ENCODE measurements around the gene WDR36. TPM values are rescaled to one million over a fixed set of nuclear protein-coding genes. Genes with fewer than 3 reads are reported as not detected.

WDR36 gene
- total RNA-seq, 6 experiments from 2014 or later, result 12.7 to 17.5 (median 16.5) TPM

DNA sequence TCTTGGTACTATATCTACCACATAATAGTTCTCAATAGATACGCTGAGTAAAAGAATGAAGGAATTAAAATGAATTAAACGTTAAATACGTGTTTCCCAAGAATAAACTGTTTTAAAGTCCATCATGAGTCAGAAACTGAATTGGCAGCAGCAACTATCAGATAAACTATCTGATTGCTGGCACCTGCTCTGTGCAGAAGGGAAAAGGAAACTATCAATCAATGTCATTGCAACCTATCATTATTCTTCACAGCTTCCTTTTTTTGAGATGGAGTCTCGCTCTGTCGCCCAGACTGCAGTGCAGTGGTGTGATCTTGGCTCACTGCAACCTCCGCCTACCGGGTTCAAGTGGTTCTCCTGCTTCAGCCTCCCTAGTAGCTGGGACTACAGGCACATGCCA is 8.8 kb upstream of the WDR36 start:
- ATAC-seq (peak in 1 of 4 donors; percentile 60), DNase-seq (no peak)
- intact Hi-C loops (cut with DNase I), result no loop called here
- WGBS (ENCODE audit: insufficient coverage, low coverage, low lambda C conversion rate, missing lambda C conversion rate), result 33% methylated on average over 6 of the region's 7 CpGs
- Histone ChIP-seq H3K36me3 (no peaks in the 10 kb centered on the region), H3K9me3 (no peaks in the 10 kb centered on the region), H3K4me3 (no peak overlapping the region), H3K4me1 (no peaks in the 10 kb centered on the region), H3K27me3 (no peaks in the 10 kb centered on the region), H3K27ac (no peak overlapping the region)
- TF ChIP-seq POLR2A (IDR thresholded peaks at IDR 0.05), result no peak
- TF ChIP-seq, protein P1, sequence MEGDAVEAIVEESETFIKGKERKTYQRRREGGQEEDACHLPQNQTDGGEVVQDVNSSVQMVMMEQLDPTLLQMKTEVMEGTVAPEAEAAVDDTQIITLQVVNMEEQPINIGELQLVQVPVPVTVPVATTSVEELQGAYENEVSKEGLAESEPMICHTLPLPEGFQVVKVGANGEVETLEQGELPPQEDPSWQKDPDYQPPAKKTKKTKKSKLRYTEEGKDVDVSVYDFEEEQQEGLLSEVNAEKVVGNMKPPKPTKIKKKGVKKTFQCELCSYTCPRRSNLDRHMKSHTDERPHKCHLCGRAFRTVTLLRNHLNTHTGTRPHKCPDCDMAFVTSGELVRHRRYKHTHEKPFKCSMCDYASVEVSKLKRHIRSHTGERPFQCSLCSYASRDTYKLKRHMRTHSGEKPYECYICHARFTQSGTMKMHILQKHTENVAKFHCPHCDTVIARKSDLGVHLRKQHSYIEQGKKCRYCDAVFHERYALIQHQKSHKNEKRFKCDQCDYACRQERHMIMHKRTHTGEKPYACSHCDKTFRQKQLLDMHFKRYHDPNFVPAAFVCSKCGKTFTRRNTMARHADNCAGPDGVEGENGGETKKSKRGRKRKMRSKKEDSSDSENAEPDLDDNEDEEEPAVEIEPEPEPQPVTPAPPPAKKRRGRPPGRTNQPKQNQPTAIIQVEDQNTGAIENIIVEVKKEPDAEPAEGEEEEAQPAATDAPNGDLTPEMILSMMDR (IDR thresholded peaks at IDR 0.05), result no peak

DNA sequence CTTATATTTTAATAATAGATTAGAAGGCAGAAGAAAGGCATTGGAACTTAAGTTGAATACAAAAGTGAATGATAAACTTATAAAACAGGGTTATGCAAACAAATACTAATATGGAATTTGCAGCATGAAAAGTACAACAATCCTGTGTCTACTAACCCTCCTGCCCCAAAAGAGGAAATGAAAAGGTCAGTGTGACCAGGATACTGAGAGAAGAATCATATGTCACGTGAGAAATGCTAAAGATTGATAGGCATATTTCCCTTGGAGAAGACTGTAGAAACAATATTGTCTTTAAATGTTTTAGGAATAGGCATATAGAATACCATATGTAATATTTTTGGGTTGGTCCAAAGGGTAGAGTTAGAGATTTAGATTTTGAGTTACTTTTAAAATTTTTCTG is 3.8 kb downstream of the WDR36 start:
- peaks cover 0 to 50% (median 7%) of the 10 kb centered on the region in 4 donors for H3K36me3 ChIP-seq
- no peak for TF ChIP-seq POLR2A (IDR thresholded peaks at IDR 0.05)
- TF ChIP-seq, protein P1 (IDR thresholded peaks at IDR 0.05), result no peak
- WGBS (ENCODE audit: insufficient coverage, low coverage, low lambda C conversion rate, missing lambda C conversion rate), result 75% methylated on average over 1 of the region's 1 CpG
- H3K27me3 ChIP-seq, result no peaks in the 10 kb centered on the region
- no peak for ATAC-seq
- DNase-seq, result no peak
- intact Hi-C loops (cut with DNase I), result no loop called here
- H3K9me3 ChIP-seq, result no peaks in the 10 kb centered on the region
- H3K4me3 ChIP-seq, result no peak overlapping the region
- H3K27ac ChIP-seq, result no peak overlapping the region
- H3K4me1 ChIP-seq, result peaks cover 0 to 17% (median 5%) of the 10 kb centered on the region in 4 donors

DNA sequence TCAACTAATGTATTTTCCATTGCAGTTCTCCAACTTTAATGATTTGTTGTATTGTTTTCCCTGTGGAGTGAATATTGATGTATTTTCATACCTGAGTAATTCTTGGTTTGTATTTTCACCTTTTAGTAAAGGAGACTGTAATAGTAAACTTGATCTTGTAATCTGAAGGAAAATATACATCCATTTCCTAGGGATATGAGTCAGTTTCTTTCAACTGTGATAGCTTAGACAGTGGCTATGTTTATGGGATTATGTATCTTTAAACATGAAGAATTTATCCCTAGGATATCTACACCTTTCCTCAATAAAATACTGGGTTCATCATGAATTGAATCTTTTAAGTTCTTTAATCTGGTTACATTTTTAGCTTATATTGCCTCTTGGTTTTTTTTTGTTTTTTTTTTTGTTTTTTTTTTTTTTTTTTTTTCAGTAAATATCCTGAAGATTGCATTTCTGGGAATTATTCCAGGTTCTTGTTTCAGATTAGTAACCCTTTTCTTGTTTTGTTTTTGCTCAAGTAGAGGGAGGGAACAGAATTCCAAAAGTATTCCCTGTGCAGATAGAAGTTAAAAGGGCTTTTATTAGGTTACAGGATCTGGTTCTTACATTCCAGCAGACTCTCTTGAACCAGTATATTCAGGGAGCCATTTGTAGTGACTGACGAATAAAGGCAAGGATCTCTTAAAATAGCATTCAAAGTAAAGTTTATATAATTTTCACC is 7.1 kb downstream of the WDR36 start:
- 50% methylated on average over 1 of the region's 1 CpG for WGBS (ENCODE audit: insufficient coverage, low coverage, low lambda C conversion rate, missing lambda C conversion rate)
- Histone ChIP-seq H3K4me3 (no peak overlapping the region), H3K36me3 (peaks cover 0 to 77% (median 12%) of the 10 kb centered on the region in 4 donors), H3K27me3 (no peaks in the 10 kb centered on the region), H3K9me3 (no peaks in the 10 kb centered on the region), H3K27ac (no peak overlapping the region), H3K4me1 (peaks cover 0 to 3% (median 0%) of the 10 kb centered on the region in 4 donors)
- ATAC-seq, result no peak
- intact Hi-C loops (cut with DNase I), result no loop called here
- DNase-seq, result no peak
- TF ChIP-seq POLR2A (IDR thresholded peaks at IDR 0.05), result no peak
- TF ChIP-seq, protein P1 (IDR thresholded peaks at IDR 0.05), result no peak

DNA sequence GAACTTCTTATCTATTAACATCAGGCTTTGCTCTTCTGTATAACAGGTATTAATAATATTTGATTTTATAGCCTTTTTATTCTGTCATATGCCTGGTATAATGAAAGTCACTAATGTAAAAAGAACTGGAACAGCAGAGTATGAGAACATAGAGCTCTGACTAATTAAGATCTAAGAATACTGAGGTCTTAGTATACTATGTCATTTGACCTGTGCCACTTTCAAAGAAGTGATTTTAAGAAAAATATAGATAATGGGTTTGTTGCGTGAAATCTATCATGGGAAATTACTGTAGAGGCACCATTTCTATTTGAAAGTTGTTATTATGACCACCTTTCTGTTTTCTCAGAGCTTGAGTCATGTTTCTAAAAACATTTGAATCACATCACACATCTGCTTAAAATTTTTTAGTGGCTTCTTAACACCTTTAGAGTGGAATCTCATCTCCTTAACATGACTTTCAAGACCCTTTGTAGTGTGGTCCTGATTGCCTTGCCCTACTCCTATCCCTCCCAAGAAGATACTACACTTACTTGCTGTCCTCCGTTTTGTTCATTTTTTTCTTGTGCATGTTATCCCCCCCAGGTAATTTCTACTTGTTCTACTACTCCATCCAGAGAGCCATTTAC is 14.3 kb downstream of the WDR36 start:
- Histone ChIP-seq H3K27me3 (no peaks in the 10 kb centered on the region), H3K9me3 (no peaks in the 10 kb centered on the region), H3K4me3 (no peak overlapping the region), H3K27ac (no peak overlapping the region), H3K4me1 (no peaks in the 10 kb centered on the region), H3K36me3 (peaks cover 0 to 82% (median 30%) of the 10 kb centered on the region in 4 donors)
- no peak for ATAC-seq
- intact Hi-C loops (cut with DNase I), result no loop called here
- 95% methylated on average over 2 of the region's 2 CpGs for WGBS (ENCODE audit: insufficient coverage, low coverage, low lambda C conversion rate, missing lambda C conversion rate)
- DNase-seq, result no peak
- TF ChIP-seq POLR2A (IDR thresholded peaks at IDR 0.05), result no peak
- TF ChIP-seq, protein P1 (IDR thresholded peaks at IDR 0.05), result no peak
